SHP77 (cell line): Measurements from ENCODE around the gene GTF2H4.
"Not testable (repeated sequence)": the region's sequence is repeated elsewhere in the genome, so short reads cannot be mapped to it uniquely, and the experiment has no call there.

ENCODE experiments used
- DNase-seq, 2 experiments: peaks; one replicate each; lab custom pipeline; 2025; lab: John Stamatoyannopoulos, UW

Gene GTF2H4

GRCh38 chr6:30894935-30895334 lies 13.1 kb upstream of the GTF2H4 start:
- DNase-seq = no peak

GRCh38 chr6:30895343-30895742 lies 12.7 kb upstream of the GTF2H4 start:
- DNase-seq = no peak

- DNase-seq = no peak
These were observed 11.5 kb upstream of the GTF2H4 start for GRCh38 chr6:30896541-30896940.

- no peak for DNase-seq
These were observed 10.1 kb upstream of the GTF2H4 start for GRCh38 chr6:30897882-30898281.

GRCh38 chr6:30898750-30899360 lies 9.2 kb upstream of the GTF2H4 start:
- no peak for DNase-seq

GRCh38 chr6:30900863-30901417 lies 7.1 kb upstream of the GTF2H4 start:
- no peak for DNase-seq

GRCh38 chr6:30901436-30901835 lies 6.6 kb upstream of the GTF2H4 start:
- no peak for DNase-seq

GRCh38 chr6:30902196-30902595 lies 5.8 kb upstream of the GTF2H4 start:
- not testable (repeated sequence) for DNase-seq

- no peak for DNase-seq
These were observed 5.3 kb upstream of the GTF2H4 start for GRCh38 chr6:30902709-30903108.

- no peak for DNase-seq
These were observed 4.8 kb upstream of the GTF2H4 start for GRCh38 chr6:30903236-30903635.

- not testable (repeated sequence) for DNase-seq
These were observed 683 bp upstream of the GTF2H4 start for GRCh38 chr6:30907290-30907757.

- DNase-seq = no peak
These were observed 693 bp downstream of the GTF2H4 start for GRCh38 chr6:30908700-30909099.

- not testable (repeated sequence) for DNase-seq
These were observed 2.5 kb downstream of the GTF2H4 start for GRCh38 chr6:30910473-30910872.

- DNase-seq = no peak
These were observed 4.9 kb downstream of the GTF2H4 start for GRCh38 chr6:30912746-30913520.

- no peak for DNase-seq
These were observed 5.7 kb downstream of the GTF2H4 start for GRCh38 chr6:30913721-30914075.

GRCh38 chr6:30914076-30914853 lies 6.3 kb downstream of the GTF2H4 start, which contains the start of gene VARS2:
VARS2 (plus strand) TSS chr6:30914238; CDS start chr6:30914837, 599 bp downstream.
- DNase-seq = peak; percentile 81 to 82

- DNase-seq = peak in 1 of 2 experiments; percentile 4
These were observed 7.0 kb downstream of the GTF2H4 start for GRCh38 chr6:30914854-30915590.

- peak; percentile 40 to 60 for DNase-seq
These were observed 7.6 kb downstream of the GTF2H4 start for GRCh38 chr6:30915591-30915946.

GRCh38 chr6:30917041-30917440 lies 9.0 kb downstream of the GTF2H4 start:
- DNase-seq = no peak

- DNase-seq = no peak
These were observed 9.5 kb downstream of the GTF2H4 start for GRCh38 chr6:30917487-30917886.

- DNase-seq = no peak
These were observed 10.7 kb downstream of the GTF2H4 start for GRCh38 chr6:30918670-30919069.

GRCh38 chr6:30922447-30922852 lies 14.4 kb downstream of the GTF2H4 start:
- no peak for DNase-seq
